K562 (cell line): ENCODE measurements around the gene RNF34. TPM values are rescaled to one million over a fixed set of nuclear protein-coding genes. Genes with fewer than 3 reads are reported as not detected.

Source experiments
- ATF7 ChIP-seq: fragments of 450-650 bp; IDR thresholded peaks from 2 replicates; pipeline ENCODE4 v1.7.1; 2014; ENCODE audit warnings: mild to moderate bottlenecking, moderate library complexity
- CBFA2T2 ChIP-seq: fragments of 450-650 bp; conservative IDR thresholded peaks from 2 replicates; pipeline ENCODE4 v1.6.1; 2017; ENCODE audit warnings: mild to moderate bottlenecking
- CBX1 ChIP-seq: sonication (generic); IDR thresholded peaks from 2 replicates; pipeline ENCODE4 v1.6.1; 2016; ENCODE audit warnings: antibody characterized with exemption, low read depth, mild to moderate bottlenecking
- EHMT2 ChIP-seq: fragments of 450-650 bp; IDR thresholded peaks from 2 replicates; pipeline ENCODE4 v1.6.1; 2018; ENCODE audit warnings: antibody characterized with exemption
- EP400 ChIP-seq: fragments of 450-650 bp; IDR thresholded peaks from 2 replicates; pipeline ENCODE4 v1.6.1; 2017; ENCODE audit warnings: antibody characterized with exemption, mild to moderate bottlenecking, moderate library complexity
- FOXA1 ChIP-seq: fragments of 450-650 bp; IDR thresholded peaks from 2 replicates; pipeline ENCODE4 v1.6.1; 2016; ENCODE audit warnings: mild to moderate bottlenecking, borderline replicate concordance
- HDAC1 ChIP-seq, 2 experiments: fragments of 450-650 bp; IDR thresholded peaks; 2 replicates each; pipeline ENCODE4 v1.6.1; 2016 to 2017; ENCODE audit warnings: inconsistent platforms in 1 of 2, mild to moderate bottlenecking in 1 of 2, moderate library complexity in 1 of 2
- HDAC3 ChIP-seq: fragments of 450-650 bp; IDR thresholded peaks from 2 replicates; pipeline ENCODE4 v1.6.1; 2018; ENCODE audit warnings: borderline replicate concordance, mild to moderate bottlenecking, moderate library complexity; ENCODE audit not compliant: partially characterized antibody
- IFI16 ChIP-seq: fragments of 250-450 bp; sonication (Bioruptor Pico); IDR thresholded peaks from 2 replicates; pipeline ENCODE4 v2.1.2; 2022; ENCODE audit warnings: mild to moderate bottlenecking, inconsistent platforms
- POLR3A ChIP-seq: IDR thresholded peaks from 2 replicates; pipeline ENCODE4 v1.6.1; 2011; ENCODE audit warnings: borderline replicate concordance, mild to moderate bottlenecking, moderate library complexity; ENCODE audit not compliant: insufficient read length, insufficient read depth; ENCODE audit errors: extremely low read depth
- PYGO2 ChIP-seq: fragments of 450-650 bp; IDR thresholded peaks from 2 replicates; pipeline ENCODE4 v1.6.1; 2016; ENCODE audit warnings: mild to moderate bottlenecking, missing genetic modification characterization, moderate library complexity, missing compliant biosample characterization
- SIX5 ChIP-seq, 2 experiments: IDR thresholded peaks; 2 replicates each; pipeline ENCODE4 v1.6.1; 2011; ENCODE audit warnings: low read length in 2 of 2, borderline replicate concordance in 1 of 2, low read depth in 1 of 2, mild to moderate bottlenecking in 1 of 2, moderate library complexity in 1 of 2; ENCODE audit not compliant: insufficient read depth in 1 of 2
- SP2 ChIP-seq: IDR thresholded peaks from 2 replicates; pipeline ENCODE4 v1.6.1; 2011; ENCODE audit warnings: mild to moderate bottlenecking, low read depth, low read length, moderate library complexity; ENCODE audit not compliant: poor library complexity, severe bottlenecking; ENCODE audit errors: extremely low read depth
- STAG1 ChIP-seq: sonication (generic); formaldehyde crosslinking; IDR thresholded peaks from 2 replicates; pipeline ENCODE4 v1.5.0; 2020; ENCODE audit warnings: missing genetic modification reagents, borderline replicate concordance
- STAT5A ChIP-seq: IDR thresholded peaks from 2 replicates; pipeline ENCODE4 v1.6.1; 2012; ENCODE audit warnings: low read length, inconsistent platforms, borderline replicate concordance
- TCFL5 ChIP-seq: fragments of 250-450 bp; sonication (Bioruptor Pico); conservative IDR thresholded peaks from 2 replicates; pipeline ENCODE4 v1.6.1; 2021; ENCODE audit warnings: mild to moderate bottlenecking, moderate library complexity, matching md5 sums
- YBX1 ChIP-seq: fragments of 450-650 bp; IDR thresholded peaks from 2 replicates; pipeline ENCODE4 v1.7.1; 2016; ENCODE audit warnings: mild to moderate bottlenecking
- ZC3H11A ChIP-seq: IDR thresholded peaks from 2 replicates; pipeline ENCODE4 v1.6.1; 2012; ENCODE audit warnings: low read depth, low read length, improper control_type of control experiment
- ZKSCAN3 ChIP-seq: fragments of 250-450 bp; sonication (Bioruptor Pico); IDR thresholded peaks from 2 replicates; pipeline ENCODE4 v1.4.0; 2020
- ZNF133 ChIP-seq: fragments of 250-450 bp; sonication (Bioruptor Pico); IDR thresholded peaks from 2 replicates; pipeline ENCODE4 v1.4.0; 2020; ENCODE audit warnings: mild to moderate bottlenecking
- ZNF140 ChIP-seq: fragments of 250-450 bp; sonication (Bioruptor Pico); IDR thresholded peaks from 2 replicates; pipeline ENCODE4 v1.8.0; 2021; ENCODE audit warnings: moderate library complexity, mild to moderate bottlenecking, inconsistent platforms
- ZNF143 ChIP-seq: sonication (generic); formaldehyde crosslinking; IDR thresholded peaks from 2 replicates; pipeline ENCODE4 v1.9.0; 2022; ENCODE audit warnings: mild to moderate bottlenecking, missing genetic modification reagents
- ZNF197 ChIP-seq: fragments of 200-800 bp; sonication (Bioruptor generic); IDR thresholded peaks from 2 replicates; pipeline ENCODE4 v1.6.1; 2016; ENCODE audit warnings: low read depth, missing genetic modification characterization, missing compliant biosample characterization
- ZNF324 ChIP-seq: fragments of 250-450 bp; sonication (Bioruptor Pico); IDR thresholded peaks from 2 replicates; pipeline ENCODE4 v1.4.0; 2020; ENCODE audit warnings: mild to moderate bottlenecking
- ZNF431 ChIP-seq: sonication (generic); formaldehyde crosslinking; IDR thresholded peaks from 2 replicates; pipeline ENCODE4 v1.8.0; 2022; ENCODE audit warnings: mild to moderate bottlenecking, missing genetic modification reagents
- ZNF436 ChIP-seq: fragments of 250-450, 450-650 bp; sonication (Bioruptor Pico); formaldehyde crosslinking; IDR thresholded peaks from 2 replicates; pipeline ENCODE4 v1.7.0; 2020; ENCODE audit warnings: mild to moderate bottlenecking
- ZNF695 ChIP-seq: fragments of 450-650 bp; formaldehyde crosslinking; IDR thresholded peaks from 2 replicates; pipeline ENCODE4 v1.4.0; 2020; ENCODE audit warnings: mild to moderate bottlenecking, moderate library complexity
- ZNF707 ChIP-seq: fragments of 250-450 bp; sonication (Bioruptor Pico); conservative IDR thresholded peaks from 2 replicates; pipeline ENCODE4 v1.8.0; 2022; ENCODE audit warnings: inconsistent platforms, mild to moderate bottlenecking, moderate library complexity
- ZNF79 ChIP-seq: fragments of 250-450 bp; sonication (Bioruptor Pico); IDR thresholded peaks from 2 replicates; pipeline ENCODE4 v1.4.0; 2020; ENCODE audit warnings: low read depth, mild to moderate bottlenecking, moderate library complexity
- polyA plus RNA-seq, 8 experiments: library from polyadenylated mRNA; depleted of rRNA in 4 of 8; stranded (reverse) in 5 of 8; unstranded in 3 of 8; fragments of >200 nt; fragmentation: Nextera tagmentation in 2 of 8; fragmentation: Illumina TruSeq in 1 of 8; extraction: Ambion mirVana in 2 of 8; extraction: Trizol in 1 of 8; gene quantifications; 2 replicates each; pipeline versions ENCODE4 v1.2.1 to v1.2.3, GENCODE V29; 2011 to 2014; ENCODE audit warnings: inconsistent platforms in 1 of 8, missing spikeins in 1 of 8
- total RNA-seq, 7 experiments: library from RNA; depleted of rRNA in 6 of 7; stranded (reverse); fragments of >200 nt in 6 of 7; fragmentation: Illumina TruSeq in 2 of 7; extraction: Trizol in 2 of 7; gene quantifications; 2 replicates each; pipeline versions ENCODE4 v1.2.1 to v1.2.3, GENCODE V29; 2011 to 2021; ENCODE audit warnings: low replicate concordance in 1 of 7
- TF ChIP-seq, protein P1 (sequence below): IDR thresholded peaks from 3 replicates; pipeline ENCODE4 v1.6.1; 2011; ENCODE audit warnings: borderline replicate concordance, mild to moderate bottlenecking; ENCODE audit not compliant: insufficient read length, insufficient read depth

Gene RNF34
- total and polyA plus RNA-seq, 9 of the 15 experiments (the other 6 are each of a cell fraction or from before 2014, with no cell fraction given): 41.7 to 88.9 (median 54.1) TPM

DNA sequence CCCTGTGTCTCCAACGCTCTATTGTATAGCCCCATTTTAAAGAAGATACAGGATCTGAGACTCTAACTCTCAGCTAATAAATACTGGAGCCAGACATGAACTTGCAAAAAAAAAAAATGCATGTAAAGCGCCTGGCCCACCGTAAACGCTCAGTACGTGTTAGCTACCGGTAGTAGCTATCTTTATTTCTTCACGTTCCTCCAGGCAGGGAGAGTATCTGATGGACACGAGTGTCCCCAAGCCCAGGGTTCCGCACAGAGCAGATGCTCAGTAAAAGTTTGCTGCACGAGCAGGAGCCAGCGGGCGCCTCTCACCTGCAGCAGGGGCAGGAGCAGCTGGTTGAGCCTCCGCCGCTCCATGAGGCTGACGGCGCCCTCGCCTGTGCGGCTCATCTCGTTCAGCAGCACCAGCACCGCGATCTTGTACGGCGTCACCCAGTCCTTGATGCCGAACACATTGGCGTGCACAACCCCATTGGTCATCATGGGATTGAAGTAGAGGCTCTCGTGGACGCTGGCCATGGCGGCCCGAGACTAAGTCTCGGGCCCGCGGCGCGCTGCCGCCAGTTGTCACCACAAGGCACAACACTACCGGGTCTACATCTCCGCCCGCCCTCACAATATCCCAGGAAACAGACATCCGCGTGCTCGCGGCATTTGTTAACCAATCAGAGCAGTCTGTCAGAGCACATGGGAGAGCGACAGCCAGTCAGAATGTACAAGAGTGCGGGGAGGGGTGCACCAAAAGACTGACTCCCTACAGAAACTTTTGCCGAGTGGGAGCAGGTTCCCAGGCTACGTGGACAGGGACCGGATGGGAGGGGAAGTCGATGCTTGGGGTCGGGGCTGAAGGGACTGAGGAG is 47.9 kb upstream of the RNF34 start, which contains the start of gene ANAPC5 (continued):
- TF ChIP-seq SIX5 (IDR thresholded peaks at IDR 0.05; ENCODE audit: borderline replicate concordance in 1 of 2, insufficient read depth in 1 of 2, low read depth in 1 of 2, low read length in 2 of 2): peak; percentile 66 to 72; a peak in 2 of 4 replicates
- TF ChIP-seq SP2: peak; percentile 17
- no peak for TF ChIP-seq ZNF79 (CRISPR knock-in tag)
- peak; percentile 100 for TF ChIP-seq EP400
- TF ChIP-seq PYGO2 (tag): no peak
- TF ChIP-seq HDAC3: no peak
- no peak for TF ChIP-seq ZNF197 (CRISPR knock-in tag)
- TF ChIP-seq CBX1: no peak
- 0 out of 2 replicates have a peak, but pooled peaks have one; percentile 36 for TF ChIP-seq ZC3H11A
- no peak for TF ChIP-seq FOXA1
- TF ChIP-seq ZNF324: no peak
- peak; percentile 84 for TF ChIP-seq ATF7
- peak; percentile 61; the same call in 1 of the 2 replicates for TF ChIP-seq EHMT2
- TF ChIP-seq ZNF140 (CRISPR knock-in tag): no peak
- TF ChIP-seq STAT5A: no peak
- TF ChIP-seq, protein P1, sequence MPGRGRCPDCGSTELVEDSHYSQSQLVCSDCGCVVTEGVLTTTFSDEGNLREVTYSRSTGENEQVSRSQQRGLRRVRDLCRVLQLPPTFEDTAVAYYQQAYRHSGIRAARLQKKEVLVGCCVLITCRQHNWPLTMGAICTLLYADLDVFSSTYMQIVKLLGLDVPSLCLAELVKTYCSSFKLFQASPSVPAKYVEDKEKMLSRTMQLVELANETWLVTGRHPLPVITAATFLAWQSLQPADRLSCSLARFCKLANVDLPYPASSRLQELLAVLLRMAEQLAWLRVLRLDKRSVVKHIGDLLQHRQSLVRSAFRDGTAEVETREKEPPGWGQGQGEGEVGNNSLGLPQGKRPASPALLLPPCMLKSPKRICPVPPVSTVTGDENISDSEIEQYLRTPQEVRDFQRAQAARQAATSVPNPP: no peak
- TF ChIP-seq ZNF695 (CRISPR knock-in tag): no peak
- peak in 1 of 2 experiments; percentile 94; a peak in 2 of 4 replicates for TF ChIP-seq HDAC1 (IDR thresholded peaks at IDR 0.05)
- TF ChIP-seq ZKSCAN3: no peak
- no peak for TF ChIP-seq ZNF436 (CRISPR knock-in tag)
- peak; percentile 63 for TF ChIP-seq CBFA2T2
- TF ChIP-seq IFI16 (CRISPR knock-in tag): no peak
- TF ChIP-seq ZNF707: no peak
- no peak for TF ChIP-seq ZNF143
- no peak for TF ChIP-seq ZNF133 (CRISPR knock-in tag)
- TF ChIP-seq POLR3A: no peak
- TF ChIP-seq STAG1: no peak
- TF ChIP-seq YBX1: no peak
- TF ChIP-seq ZNF431 (CRISPR knock-in tag): no peak
- no peak for TF ChIP-seq TCFL5 (CRISPR knock-in tag)
